EH (cell line): ENCODE measurements around the gene COMMD10.
A peak's percentile ranks its signal among the peaks of the same experiment; 100 is the strongest.

ENCODE experiments used
- DNase-seq: peaks from one replicate; pipeline ENCODE4 v3.0.0-alpha.2; 2015; ENCODE audit warnings: low read depth

COMMD10 gene

DNA sequence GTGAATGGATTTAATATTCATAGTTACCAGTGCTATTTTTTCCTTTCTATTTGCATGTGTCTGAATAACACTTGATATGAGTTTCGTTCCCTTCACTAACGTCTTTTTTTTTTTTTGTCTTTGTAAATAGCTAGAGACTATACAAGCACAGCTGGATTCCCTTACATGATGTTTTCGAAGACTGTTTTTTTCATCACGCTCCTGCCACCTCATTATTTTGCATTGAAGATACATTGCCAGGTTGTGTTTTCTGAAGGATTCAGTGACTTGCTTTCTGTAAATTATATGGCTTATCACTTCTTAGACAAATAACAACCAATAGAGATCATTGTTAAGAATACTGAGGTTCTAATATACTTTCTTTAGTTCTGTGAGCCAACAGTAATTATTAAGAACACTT lies 207.5 kb downstream of the COMMD10 start:
- no peak for DNase-seq

DNA sequence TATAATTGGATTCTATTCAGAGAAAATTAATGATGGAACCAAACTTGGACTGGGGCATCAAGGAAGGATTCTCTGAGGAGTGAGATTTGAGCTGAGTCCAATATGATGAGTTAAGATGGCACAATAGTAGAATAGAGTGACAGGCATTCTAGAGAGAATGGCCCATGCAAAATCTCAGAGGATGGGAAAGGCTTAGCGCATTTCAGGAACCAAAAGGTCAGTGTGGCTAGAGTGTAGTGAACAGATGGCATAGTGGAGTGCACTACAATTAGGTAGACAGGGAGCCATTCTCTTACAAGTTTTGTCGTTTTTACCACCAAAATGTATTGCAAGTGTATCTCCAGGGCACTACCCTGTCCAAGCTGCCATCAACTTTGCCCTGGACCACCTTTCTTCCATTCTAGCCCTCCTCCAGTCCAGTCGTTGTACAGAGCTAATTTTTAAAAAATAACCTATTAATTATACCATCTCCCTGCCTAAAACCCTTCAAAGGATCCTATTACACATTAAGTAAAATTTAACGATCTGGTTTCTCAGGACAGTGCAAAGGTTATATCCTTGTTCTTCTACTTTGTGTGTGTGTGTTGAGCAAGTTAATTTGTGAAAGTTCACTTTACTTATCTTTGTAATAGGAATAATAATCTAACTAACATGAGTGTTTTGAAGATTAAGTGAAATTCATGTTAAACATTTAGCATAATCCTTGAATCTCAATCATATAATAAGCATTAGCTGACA lies 211.7 kb downstream of the COMMD10 start:
- no peak for DNase-seq

DNA sequence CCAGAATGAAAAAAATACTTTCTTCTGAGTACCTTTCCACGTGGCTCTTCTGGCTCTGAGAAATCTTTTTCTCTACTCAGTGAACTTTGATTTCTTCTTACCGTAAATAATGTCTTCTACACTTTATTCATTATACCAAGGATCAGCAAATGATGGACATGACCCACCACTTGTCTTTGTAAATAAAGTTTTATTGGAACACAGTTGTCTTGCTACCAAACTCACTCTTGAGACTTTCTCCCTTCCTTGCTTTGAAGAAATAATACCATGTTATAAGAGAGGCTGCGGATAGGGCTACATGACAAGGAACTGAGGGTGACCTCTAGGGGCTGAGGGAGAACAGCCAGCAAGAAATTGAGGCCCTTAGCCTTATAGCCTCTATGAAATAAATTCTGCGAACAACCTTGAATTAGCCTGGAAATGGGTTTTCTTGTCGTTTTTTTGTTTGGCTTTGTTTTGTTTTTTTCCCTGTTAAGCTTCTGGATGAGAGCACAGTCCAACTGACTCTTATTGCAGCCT lies 212.5 kb downstream of the COMMD10 start:
- no peak for DNase-seq

DNA sequence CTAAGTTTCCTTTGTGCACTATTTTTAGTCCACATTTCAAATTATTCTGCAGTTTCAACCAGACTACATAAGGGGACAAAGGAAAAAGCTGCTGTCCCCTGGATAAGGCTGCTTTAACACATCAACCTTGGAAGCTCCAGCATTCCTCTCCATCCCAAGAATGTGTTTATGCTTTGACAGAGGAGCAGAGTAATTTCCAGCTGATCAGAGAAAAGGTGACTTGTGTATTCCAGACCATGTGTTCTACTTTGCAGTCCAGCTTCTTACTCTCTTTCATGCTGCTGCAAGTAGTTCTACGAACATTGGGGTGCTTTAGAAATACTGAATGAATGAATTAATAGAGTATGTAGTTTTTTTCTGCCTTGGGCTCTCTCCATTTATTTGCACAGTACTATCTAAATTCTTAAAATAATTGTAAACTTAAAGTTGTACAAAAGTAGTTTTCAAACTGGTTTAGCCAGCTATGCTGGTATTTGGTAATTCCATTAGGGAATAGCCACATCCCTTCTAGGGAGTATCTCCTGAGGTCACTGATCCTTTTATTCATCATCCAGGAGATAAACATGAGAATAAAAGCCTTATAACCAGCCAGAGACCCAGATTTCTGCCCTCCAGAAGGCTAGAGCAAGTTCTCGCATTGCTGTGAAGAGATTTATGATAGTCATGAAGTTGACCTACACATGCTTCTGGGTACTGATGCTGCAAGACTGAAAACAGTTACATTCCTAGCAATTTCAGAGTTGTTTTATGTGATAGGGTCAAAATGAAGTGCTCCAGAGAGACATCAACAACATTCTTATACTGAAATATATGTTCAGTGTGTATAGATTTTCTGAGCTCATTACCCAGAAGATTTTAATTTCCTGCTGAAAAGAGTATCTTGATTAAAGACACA lies 215.2 kb downstream of the COMMD10 start:
- DNase-seq, result peak; percentile 62

DNA sequence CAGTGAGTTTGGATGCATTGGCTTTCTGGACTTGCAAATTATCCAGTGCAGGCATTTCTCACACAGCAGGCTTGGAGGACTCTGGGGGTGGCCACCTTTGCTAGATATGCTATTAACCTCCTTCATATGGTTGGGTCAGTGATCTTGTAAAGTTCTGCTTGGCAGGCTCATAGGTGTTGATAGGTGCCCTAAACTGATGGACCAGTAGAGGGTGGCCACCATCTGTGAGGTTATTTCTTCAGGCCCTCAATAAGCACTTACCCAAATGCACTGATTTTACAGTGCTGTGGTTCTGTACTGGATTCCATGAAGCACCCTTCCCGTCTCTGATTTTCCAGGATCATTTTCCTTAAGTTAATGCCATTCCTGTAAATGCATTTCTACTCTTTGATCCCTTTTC lies 216.3 kb downstream of the COMMD10 start:
- no peak for DNase-seq

DNA sequence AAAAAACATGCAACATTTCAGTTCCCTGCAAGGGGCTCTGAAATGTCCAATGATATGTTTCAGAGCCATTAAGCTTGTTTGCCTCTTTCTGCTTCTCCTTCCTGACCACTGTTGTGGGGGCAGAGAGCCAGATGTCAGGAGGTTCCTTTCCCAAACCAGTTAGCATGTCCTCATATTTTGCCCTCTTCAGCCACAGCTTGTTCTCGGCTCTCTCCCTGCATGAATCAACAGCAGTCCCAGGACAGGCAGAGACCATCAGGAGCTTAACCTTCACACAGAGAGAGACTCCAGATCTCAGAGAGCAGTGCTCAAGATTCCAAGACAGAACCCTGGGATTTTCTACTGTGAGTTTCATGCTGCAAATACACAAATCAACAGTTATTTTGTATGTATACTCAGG lies 218.5 kb downstream of the COMMD10 start:
- no peak for DNase-seq

DNA sequence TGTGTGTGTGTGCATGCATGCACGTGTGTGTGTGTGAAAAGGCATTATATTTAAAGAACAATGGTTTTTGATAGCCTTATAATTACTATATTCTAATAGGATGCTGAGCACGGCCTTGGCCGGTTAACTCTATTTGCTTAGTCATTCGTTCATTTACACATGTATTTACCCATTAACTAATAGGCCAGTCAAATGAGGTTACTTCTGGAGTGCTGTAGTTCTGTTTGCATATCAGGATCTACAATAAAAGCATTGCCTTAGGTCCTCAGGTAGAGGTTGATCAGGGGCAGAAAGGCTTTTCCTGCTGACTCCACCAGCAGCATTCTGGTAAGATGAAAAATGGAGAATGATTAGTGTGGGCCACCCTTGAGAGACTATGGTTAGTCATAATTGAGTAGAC lies 219.0 kb downstream of the COMMD10 start:
- no peak for DNase-seq

DNA sequence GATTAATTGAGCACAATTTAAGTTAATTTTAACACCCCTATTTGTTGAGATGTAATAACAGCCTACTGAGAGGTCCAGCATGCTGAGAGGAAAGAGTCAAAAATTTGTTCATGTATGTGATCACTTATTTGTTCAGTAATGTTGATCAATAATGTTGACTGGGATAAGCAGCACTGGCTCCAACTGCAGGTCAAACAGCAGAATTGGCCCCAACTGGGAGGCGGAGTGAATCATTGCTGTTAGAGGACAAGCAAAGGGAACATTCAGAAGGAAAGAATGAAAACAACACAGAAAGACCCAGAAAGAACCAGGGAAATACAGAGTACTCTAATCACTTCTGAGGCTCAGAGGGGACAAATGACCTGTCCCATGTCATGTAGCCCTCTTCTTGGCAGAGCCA lies 221.1 kb downstream of the COMMD10 start:
- no peak for DNase-seq

DNA sequence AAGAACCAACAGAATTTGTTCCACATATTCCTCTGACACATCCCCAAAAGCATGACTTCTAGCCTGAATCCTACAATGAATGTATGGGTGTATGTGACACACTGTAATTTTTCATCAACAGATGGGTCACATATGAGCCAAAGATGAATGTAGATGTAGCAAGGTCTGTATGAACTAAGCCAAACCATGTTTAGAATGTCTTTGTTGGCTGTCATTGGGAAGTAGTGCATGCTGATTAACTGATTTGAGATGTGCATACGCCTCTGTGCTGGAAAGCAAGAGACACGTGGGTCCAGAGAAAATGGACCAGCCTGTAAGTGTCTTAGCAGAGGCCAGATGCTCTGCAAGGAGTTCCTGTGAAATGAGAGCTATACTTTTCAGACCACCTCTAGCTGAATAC lies 222.0 kb downstream of the COMMD10 start:
- no peak for DNase-seq

DNA sequence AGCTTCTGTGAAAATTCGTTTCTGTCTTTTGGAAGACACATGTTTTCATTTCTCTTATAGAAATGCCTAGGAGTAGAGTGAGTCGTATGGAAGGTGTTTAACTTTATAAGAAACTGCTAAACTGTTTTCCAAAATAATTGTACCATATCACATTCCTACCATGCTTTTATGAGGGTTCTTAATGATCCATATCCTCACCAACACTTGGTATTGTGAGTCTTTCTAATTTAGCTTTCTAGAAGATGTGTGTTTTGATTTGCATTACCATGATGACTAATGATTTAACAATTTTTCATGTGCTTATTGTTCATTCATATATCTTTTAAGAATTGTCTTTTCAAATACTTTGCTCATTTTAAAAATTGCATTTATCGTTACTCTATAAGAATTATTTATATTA lies 223.6 kb downstream of the COMMD10 start:
- DNase-seq, result no peak

DNA sequence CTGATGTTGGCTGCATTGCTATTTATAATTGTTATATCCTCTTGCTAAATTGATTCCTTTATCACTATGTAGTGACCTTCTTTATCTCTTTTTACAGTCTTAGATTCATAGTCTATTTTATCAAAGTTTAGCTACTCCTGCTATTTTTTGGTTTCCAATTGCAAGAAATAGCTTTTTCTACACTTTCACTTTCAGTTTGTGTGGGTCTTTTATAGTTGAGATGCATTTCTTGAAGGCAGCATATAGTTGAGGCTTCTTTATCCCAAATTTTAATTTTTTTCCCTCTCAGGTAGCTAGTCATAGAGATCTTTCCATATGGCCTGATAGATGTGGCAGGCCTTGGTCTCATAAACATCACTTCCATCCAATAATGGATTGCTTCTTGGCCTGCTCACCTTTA lies 228.5 kb downstream of the COMMD10 start:
- DNase-seq, result no peak

DNA sequence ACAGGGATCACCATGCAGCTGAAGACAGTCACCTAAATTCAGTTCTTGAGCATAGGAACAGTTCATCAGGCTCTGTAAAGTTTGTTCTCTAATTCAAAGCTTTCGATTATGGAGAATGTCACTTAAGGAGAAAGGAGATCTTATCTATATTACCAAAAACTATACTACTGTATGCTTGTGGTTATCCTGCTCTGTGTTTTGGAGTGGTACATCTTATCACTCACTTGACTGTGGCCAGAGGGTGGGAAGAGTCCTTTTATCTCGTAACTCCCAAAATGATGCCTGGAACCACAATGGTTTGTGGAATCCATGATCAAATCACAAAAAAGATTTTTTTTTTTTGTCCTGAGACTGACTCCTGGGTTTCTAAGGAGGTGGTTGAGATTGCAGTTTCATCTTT lies 230.7 kb downstream of the COMMD10 start:
- no peak for DNase-seq

DNA sequence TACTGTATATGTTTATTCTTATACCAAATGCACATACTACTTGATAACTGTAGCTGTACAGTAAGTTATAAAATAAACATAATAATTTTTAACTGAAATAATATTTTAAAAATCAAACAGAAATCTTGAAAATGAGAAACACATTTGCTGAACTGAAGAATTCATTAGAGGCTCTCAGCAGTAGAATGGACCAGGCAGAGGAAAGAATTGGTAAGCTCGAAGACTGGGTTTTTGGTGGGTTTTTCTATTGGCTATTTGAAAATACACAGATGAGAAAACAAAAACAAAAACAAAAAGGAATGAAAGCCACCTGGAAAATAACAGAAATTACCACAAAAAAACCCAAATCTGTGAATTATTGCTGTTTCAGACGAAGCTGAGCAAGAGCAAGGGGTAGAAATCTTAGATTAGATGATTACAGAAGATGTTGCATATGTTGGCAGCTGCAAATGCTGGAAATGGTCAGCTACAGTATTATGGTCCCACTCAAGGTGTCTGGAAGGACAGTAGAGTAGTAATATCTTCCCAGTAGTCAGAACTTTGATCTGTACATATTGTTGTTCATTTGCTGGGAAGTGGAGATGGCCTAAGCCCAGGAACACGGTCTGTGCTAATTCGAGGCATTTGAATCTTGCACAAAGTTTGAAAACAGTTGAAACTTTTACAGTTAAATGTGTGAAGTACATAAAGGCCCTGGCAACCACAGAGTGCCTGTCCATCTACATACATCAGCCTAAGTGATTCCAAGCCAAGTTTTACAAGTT lies 233.4 kb downstream of the COMMD10 start:
- DNase-seq, result no peak

DNA sequence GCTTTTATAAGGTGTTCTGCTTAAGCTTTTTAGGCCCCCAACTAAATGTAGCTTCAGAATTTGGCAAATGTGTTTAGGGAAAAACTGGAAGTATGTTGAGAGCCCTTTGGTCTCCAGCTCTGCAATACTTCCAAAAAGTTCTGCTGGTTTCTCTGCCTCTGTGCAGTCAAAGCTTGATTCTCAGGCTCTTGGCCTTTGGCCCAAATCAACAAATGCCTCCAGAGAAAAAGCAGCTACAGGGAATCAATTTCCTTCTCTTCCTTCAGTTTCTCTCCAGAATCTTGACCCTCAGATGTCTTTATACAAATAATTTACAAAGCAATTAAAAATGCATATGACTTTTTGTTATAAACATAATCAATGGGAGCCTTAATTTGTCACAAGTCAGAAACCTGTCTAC lies 235.7 kb downstream of the COMMD10 start:
- peak; percentile 33 for DNase-seq

DNA sequence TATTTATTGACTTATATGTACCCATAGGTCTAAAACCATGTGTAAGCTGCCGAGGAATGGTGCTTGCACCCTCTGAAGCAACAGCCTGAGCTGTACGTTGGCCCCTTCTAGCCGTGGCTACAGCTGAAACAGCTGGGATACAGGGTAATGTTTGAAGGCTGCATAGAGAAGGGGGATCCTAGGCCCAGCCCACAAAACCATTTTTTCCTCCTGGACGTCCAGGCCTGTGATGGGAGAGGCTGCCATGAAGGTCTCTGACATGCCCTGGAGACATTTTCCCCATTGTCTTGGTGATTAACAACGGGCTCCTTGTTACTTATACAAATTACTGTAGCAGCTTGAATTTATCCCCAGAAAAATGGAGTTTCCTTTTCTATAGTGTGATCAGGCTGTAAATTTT lies 244.7 kb downstream of the COMMD10 start:
- DNase-seq, result no peak

DNA sequence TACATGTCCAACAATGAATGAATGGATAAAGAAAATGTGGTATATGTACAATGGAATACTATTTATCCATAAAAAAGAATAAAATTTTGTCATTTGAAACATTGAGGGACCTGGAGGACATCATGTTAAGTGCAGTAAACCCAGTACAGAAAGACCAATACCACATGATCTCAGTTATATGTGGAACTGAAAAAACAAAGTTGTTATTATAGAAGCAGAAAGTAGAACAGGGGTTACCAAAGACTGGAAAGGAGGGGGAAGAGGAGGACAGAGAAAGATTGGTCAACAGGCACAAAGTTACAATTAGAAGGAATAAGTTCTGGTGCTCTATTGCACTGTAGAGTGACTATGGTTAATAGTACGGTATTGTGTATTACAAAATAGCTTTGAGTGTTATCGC lies 256.0 kb downstream of the COMMD10 start:
- no peak for DNase-seq
